GM12878 (cell line): ENCODE measurements around the gene TBC1D10A. TPM values are rescaled to one million over a fixed set of nuclear protein-coding genes. Genes with fewer than 3 reads are reported as not detected.

Source experiments
- ASH2L ChIP-seq: fragments of 300-600, 200-600 bp; sonication (generic); IDR thresholded peaks from 2 replicates; pipeline ENCODE4 v1.6.1; 2017; ENCODE audit warnings: low read depth, mild to moderate bottlenecking, borderline replicate concordance
- ATF7 ChIP-seq: fragments of 450-650 bp; IDR thresholded peaks from 2 replicates; pipeline ENCODE4 v1.6.1; 2016; ENCODE audit warnings: low read depth, mild to moderate bottlenecking
- BCL11A ChIP-seq: IDR thresholded peaks from 2 replicates; pipeline ENCODE4 v1.6.1; 2011; ENCODE audit warnings: low read depth, low read length
- BMI1 ChIP-seq: fragments of 450-650 bp; IDR thresholded peaks from 2 replicates; pipeline ENCODE4 v1.6.1; 2016; ENCODE audit warnings: mild to moderate bottlenecking, moderate library complexity, borderline replicate concordance
- CHD4 ChIP-seq: fragments of 200-600 bp; sonication (generic); IDR thresholded peaks from 2 replicates; pipeline ENCODE4 v1.6.1; 2016; ENCODE audit warnings: mild to moderate bottlenecking
- CREB1 ChIP-seq: IDR thresholded peaks from 2 replicates; pipeline ENCODE4 v1.6.1; 2012; ENCODE audit warnings: low read depth, mild to moderate bottlenecking, inconsistent platforms
- DPF2 ChIP-seq: fragments of 450-650 bp; IDR thresholded peaks from 2 replicates; pipeline ENCODE4 v1.6.1; 2017; ENCODE audit warnings: mild to moderate bottlenecking
- EP300 ChIP-seq, 2 experiments: fragments of 150-350 bp in 1 of 2; IDR thresholded peaks; 2 replicates each; pipeline ENCODE4 v1.6.1; 2011 to 2012; ENCODE audit warnings: low read depth in 2 of 2, low read length in 2 of 2, borderline replicate concordance in 1 of 2, improper control_type of control experiment in 1 of 2, inconsistent platforms in 1 of 2; ENCODE audit not compliant: control insufficient read depth in 1 of 2
- GATAD2B ChIP-seq: fragments of 450-650 bp; conservative IDR thresholded peaks from 2 replicates; pipeline ENCODE4 v1.6.1; 2017; ENCODE audit warnings: low read depth, mild to moderate bottlenecking, moderate library complexity
- HCFC1 ChIP-seq: fragments of 150-350 bp; IDR thresholded peaks from 2 replicates; pipeline ENCODE4 v1.6.1; 2014; ENCODE audit warnings: low read length
- HDGF ChIP-seq: fragments of 450-650 bp; IDR thresholded peaks from 2 replicates; pipeline ENCODE4 v1.6.1; 2016; ENCODE audit warnings: antibody characterized with exemption
- HSF1 ChIP-seq: fragments of 150-350 bp; IDR thresholded peaks from 2 replicates; pipeline ENCODE4 v1.6.1; 2014; ENCODE audit warnings: mild to moderate bottlenecking, low read depth, low read length
- IRF4 ChIP-seq: IDR thresholded peaks from 2 replicates; pipeline ENCODE4 v1.6.1; 2011; ENCODE audit warnings: low read depth, low read length
- MTA3 ChIP-seq: IDR thresholded peaks from 2 replicates; pipeline ENCODE4 v1.6.1; 2012; ENCODE audit warnings: low read length, inconsistent platforms, borderline replicate concordance
- NBN ChIP-seq: fragments of 450-650 bp; IDR thresholded peaks from 2 replicates; pipeline ENCODE4 v1.6.1; 2016
- NR2F1 ChIP-seq: fragments of 450-650 bp; conservative IDR thresholded peaks from 2 replicates; pipeline ENCODE4 v1.6.1; 2017; ENCODE audit warnings: mild to moderate bottlenecking
- POLR2A ChIP-seq: IDR thresholded peaks from 2 replicates; pipeline ENCODE4 v1.6.1; 2011; ENCODE audit warnings: low read depth, mild to moderate bottlenecking, low read length
- RAD51 ChIP-seq: fragments of 450-650 bp; IDR thresholded peaks from 2 replicates; pipeline ENCODE4 v1.6.1; 2016; ENCODE audit warnings: moderate library complexity, mild to moderate bottlenecking, inconsistent platforms
- RCOR1 ChIP-seq: conservative IDR thresholded peaks from 2 replicates; pipeline ENCODE4 v1.6.1; 2012; ENCODE audit warnings: low read depth, low read length, improper control_type of control experiment
- SMC3 ChIP-seq: IDR thresholded peaks from 2 replicates; pipeline ENCODE4 v1.6.1; 2011; ENCODE audit warnings: low read length, improper control_type of control experiment, borderline replicate concordance
- SPI1 ChIP-seq: IDR thresholded peaks from 2 replicates; pipeline ENCODE4 v1.6.1; 2011; ENCODE audit warnings: low read depth, mild to moderate bottlenecking, low read length, moderate library complexity, borderline replicate concordance; ENCODE audit not compliant: insufficient read depth
- TCF12 ChIP-seq: IDR thresholded peaks from 2 replicates; pipeline ENCODE4 v1.6.1; 2011; ENCODE audit warnings: low read depth, mild to moderate bottlenecking, low read length
- ZBTB40 ChIP-seq: fragments of 450-650 bp; IDR thresholded peaks from 2 replicates; pipeline ENCODE4 v1.6.1; 2016; ENCODE audit warnings: mild to moderate bottlenecking, moderate library complexity, borderline replicate concordance
- ZNF217 ChIP-seq: fragments of 450-650 bp; IDR thresholded peaks from 2 replicates; pipeline ENCODE4 v1.6.1; 2017; ENCODE audit warnings: antibody characterized with exemption, mild to moderate bottlenecking
- ZNF24 ChIP-seq: fragments of 450-650 bp; IDR thresholded peaks from 2 replicates; pipeline ENCODE4 v1.6.1; 2017; ENCODE audit warnings: antibody characterized with exemption, mild to moderate bottlenecking
- ZSCAN29 ChIP-seq: fragments of 450-650 bp; IDR thresholded peaks from 2 replicates; pipeline ENCODE4 v1.6.1; 2017; ENCODE audit warnings: mild to moderate bottlenecking, moderate library complexity
- polyA plus RNA-seq, 11 experiments: library from polyadenylated mRNA; depleted of rRNA in 4 of 11; unstranded in 6 of 11; stranded (reverse) in 5 of 11; fragments of >200 nt; fragmentation: Nextera tagmentation in 4 of 11; fragmentation: Illumina TruSeq in 1 of 11; extraction: Ambion mirVana in 4 of 11; extraction: Trizol in 1 of 11; gene quantifications; 1 replicate in 1 of 11; 2 replicates in 10 of 11; pipeline versions ENCODE4 v1.2.1 to v1.2.3, GENCODE V29; 2011 to 2016; ENCODE audit warnings: inconsistent platforms in 2 of 11, missing spikeins in 2 of 11, low read depth in 1 of 11
- total RNA-seq, 4 experiments: library from RNA; depleted of rRNA in 3 of 4; stranded (reverse); fragments of >200 nt in 3 of 4; fragmentation: Illumina TruSeq in 1 of 4; extraction: Trizol in 1 of 4; gene quantifications; 2 replicates each; pipeline versions ENCODE4 v1.2.1 to v1.2.3, GENCODE V29; 2013 to 2021

The TBC1D10A gene
- total and polyA plus RNA-seq, 10 of the 15 experiments (the other 5 are each of a cell fraction or from before 2014, with no cell fraction given), result 0.27 to 25.7 (median 15.3) TPM

DNA sequence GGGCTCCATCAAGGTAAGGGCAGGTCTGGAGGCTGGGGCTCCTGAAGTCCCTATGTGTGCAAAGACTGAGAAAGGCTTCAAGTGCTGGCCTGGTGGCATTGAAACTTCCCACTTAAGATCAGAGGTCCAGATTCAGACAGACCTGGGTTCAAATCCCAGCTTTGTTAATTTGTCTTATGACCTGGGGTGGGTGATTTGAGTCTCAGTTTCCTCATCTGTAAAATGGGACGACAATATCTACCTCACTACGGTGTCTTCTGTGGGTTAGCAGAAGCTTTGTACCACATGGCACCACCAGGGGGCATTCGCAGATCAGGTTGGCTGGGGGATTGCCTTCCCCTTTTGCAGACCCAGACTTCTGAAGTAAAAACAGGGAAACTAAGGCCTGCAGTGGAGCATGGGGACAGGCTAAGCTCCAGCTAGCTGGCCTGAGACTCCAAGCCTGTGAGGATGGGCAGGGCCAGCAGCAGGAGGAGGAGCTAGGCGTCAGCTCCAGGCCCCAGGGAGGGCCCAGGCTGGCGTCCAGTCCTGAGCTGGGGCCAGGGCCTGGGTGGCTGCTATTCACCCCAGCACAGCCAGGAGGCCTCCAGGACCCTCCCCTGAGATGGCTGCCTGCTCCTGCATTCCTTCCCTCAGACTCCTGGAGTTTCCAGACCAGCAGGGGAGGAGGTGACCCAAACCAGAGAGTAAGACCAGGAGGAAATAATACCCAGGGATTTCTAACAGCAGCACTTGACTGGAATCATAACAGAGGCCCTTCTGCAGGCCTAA, 38.9 kb downstream of the TBC1D10A start (continued):
- TF ChIP-seq NR2F1 (no peak), DPF2 (0 out of 2 replicates have a peak, but pooled peaks have one; percentile 22), ZBTB40 (no peak), CREB1 (no peak), EP300 (IDR thresholded peaks at IDR 0.05; ENCODE audit: borderline replicate concordance in 1 of 2, control insufficient read depth in 1 of 2, low read depth in 2 of 2, low read length in 2 of 2) (no peak), BMI1 (no peak), ZNF24 (no peak), RCOR1 (peak; percentile 86; the same call in 1 of the 2 replicates), MTA3 (no peak), BCL11A (no peak), GATAD2B (0 out of 2 replicates have a peak, but pooled peaks have one; percentile 21), CHD4 (0 out of 2 replicates have a peak, but pooled peaks have one; percentile 80), POLR2A (no peak), RAD51 (no peak), TCF12 (0 out of 2 replicates have a peak, but pooled peaks have one; percentile 14), HSF1 (no peak), SPI1 (peak; percentile 60; the same call in 1 of the 2 replicates), HDGF (peak; percentile 96), HCFC1 (peak; percentile 20; the same call in 1 of the 2 replicates), NBN (peak; percentile 59), SMC3 (peak; percentile 95), ASH2L (no peak), ATF7 (no peak), ZNF217 (peak; percentile 92; the same call in 1 of the 2 replicates), ZSCAN29 (no peak), IRF4 (no peak)
